Epidermal melanocyte (primary cell): ENCODE results near the gene LIF.
"Not testable (repeated sequence)": the region's sequence is repeated elsewhere in the genome, so short reads cannot be mapped to it uniquely, and the experiment has no call there.

Experiments used
- DNase-seq: peaks from one replicate; pipeline ENCODE4 v3.0.0; 2011; ENCODE audit warnings: low spot score; ENCODE audit not compliant: insufficient read length

The LIF gene

GRCh38 chr22:30210235-30210909, 36.2 kb downstream of the LIF start:
- no peak for DNase-seq

- no peak for DNase-seq
Measured at GRCh38 chr22:30209642-30210041, 36.9 kb downstream of the LIF start.

- no peak for DNase-seq
Measured at GRCh38 chr22:30208631-30209603, 37.6 kb downstream of the LIF start.

- no peak for DNase-seq
Measured at GRCh38 chr22:30206944-30207343, 39.6 kb downstream of the LIF start.

GRCh38 chr22:30205281-30206115, 41.1 kb downstream of the LIF start:
- no peak for DNase-seq

GRCh38 chr22:30204742-30205111, 41.8 kb downstream of the LIF start:
- DNase-seq = peak; percentile 87

GRCh38 chr22:30204015-30204741, 42.4 kb downstream of the LIF start:
- no peak for DNase-seq

- DNase-seq = no peak
Measured at GRCh38 chr22:30202531-30203006, 44.0 kb downstream of the LIF start.

- DNase-seq = no peak
Measured at GRCh38 chr22:30201945-30202344, 44.6 kb downstream of the LIF start.

- DNase-seq = not testable (repeated sequence)
Measured at GRCh38 chr22:30200905-30201304, 45.7 kb downstream of the LIF start.

GRCh38 chr22:30198921-30199320, 47.6 kb downstream of the LIF start:
- DNase-seq = no peak

GRCh38 chr22:30198152-30198825, 48.3 kb downstream of the LIF start:
- no peak for DNase-seq

GRCh38 chr22:30197389-30197788, 49.2 kb downstream of the LIF start:
- no peak for DNase-seq

GRCh38 chr22:30196880-30197336, 49.7 kb downstream of the LIF start:
- no peak for DNase-seq

GRCh38 chr22:30196141-30196879, 50.2 kb downstream of the LIF start:
- peak; percentile 72 for DNase-seq

- DNase-seq = no peak
Measured at GRCh38 chr22:30195245-30196140, 51.1 kb downstream of the LIF start.

- no peak for DNase-seq
Measured at GRCh38 chr22:30193031-30193775, 53.4 kb downstream of the LIF start.

GRCh38 chr22:30192427-30192826, 54.1 kb downstream of the LIF start:
- DNase-seq = no peak
